Measurements from ENCODE around the gene NCOA1. TPM values are rescaled to one million over a fixed set of nuclear protein-coding genes. Genes with fewer than 3 reads are reported as not detected.

The NCOA1 gene
- polyA plus RNA-seq, 4 donors: 13.8 to 48.5 (median 20.4) TPM

GRCh38 chr2:24783641-24784040 lies 292.6 kb downstream of the NCOA1 start:
- Histone ChIP-seq H3K36me3 (ENCODE audit: control insufficient read depth in 3 of 3, insufficient read depth in 2 of 3, low read depth in 1 of 3, low read length in 3 of 3) (no peaks in the 10 kb centered on the region), H3K4me1 (ENCODE audit: control insufficient read depth in 3 of 3, insufficient read depth in 2 of 3, low read depth in 1 of 3, low read length in 2 of 3) (peaks cover 0 to 7% (median 0%) of the 10 kb centered on the region in 3 donors), H3K27ac (ENCODE audit: low read depth in 1 of 3, low read length in 2 of 3) (no peak overlapping the region), H3K9me3 (ENCODE audit: control insufficient read depth in 2 of 2, insufficient read depth in 1 of 2, low read depth in 1 of 2, low read length in 1 of 2) (no peaks in the 10 kb centered on the region), H3K4me3 (ENCODE audit: low read depth in 1 of 3, low read length in 3 of 3) (no peak overlapping the region), H3K27me3 (ENCODE audit: control insufficient read depth in 3 of 3, insufficient read depth in 3 of 3, low read length in 3 of 3) (no peaks in the 10 kb centered on the region)
- no peak for FAIRE-seq
- DNase-seq: no peak
- WGBS, 3 donors: 94 to 96% (median 94%) methylated on average over 3 of the region's 3 CpGs

DNA sequence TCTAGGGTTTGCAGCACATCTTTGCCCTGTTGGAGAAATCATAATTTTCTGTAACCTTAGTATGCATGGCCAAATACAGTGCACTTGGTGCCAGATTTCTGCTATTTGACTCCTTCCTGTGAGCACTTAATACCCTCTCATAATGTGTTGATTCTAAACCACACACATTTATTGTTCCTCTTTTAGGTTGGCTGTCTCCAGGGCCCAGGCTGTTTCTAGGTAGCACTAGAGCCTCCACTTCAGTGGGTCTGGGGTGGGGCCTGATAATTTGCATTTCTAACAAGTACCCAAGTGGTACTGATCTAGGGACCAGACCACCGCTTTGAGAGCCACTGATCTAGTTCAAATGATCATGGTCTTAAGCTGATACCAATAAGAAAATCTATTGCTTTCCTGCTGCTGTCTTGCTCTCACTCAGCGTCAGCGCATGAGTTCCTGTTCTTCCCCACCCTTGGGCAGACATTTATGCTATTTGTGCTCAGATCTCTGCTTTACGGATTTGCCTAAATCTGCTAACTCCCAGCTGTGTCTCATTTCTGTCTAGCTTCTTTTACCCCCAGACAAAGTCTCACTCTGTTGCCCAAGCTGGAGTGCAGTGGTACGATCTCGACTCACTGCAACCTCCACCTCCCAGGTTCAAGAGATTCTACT lies 294.7 kb downstream of the NCOA1 start:
- WGBS, 3 donors: 80 to 95% (median 90%) methylated on average over 6 of the region's 6 CpGs
- H3K36me3 ChIP-seq (ENCODE audit: control insufficient read depth in 3 of 3, insufficient read depth in 2 of 3, low read depth in 1 of 3, low read length in 3 of 3): peaks cover 0 to 12% (median 0%) of the 10 kb centered on the region in 3 donors
- no peak overlapping the region for H3K27ac ChIP-seq (ENCODE audit: low read depth in 1 of 3, low read length in 2 of 3)
- no peaks in the 10 kb centered on the region for H3K4me1 ChIP-seq (ENCODE audit: control insufficient read depth in 3 of 3, insufficient read depth in 2 of 3, low read depth in 1 of 3, low read length in 2 of 3)
- H3K9me3 ChIP-seq (ENCODE audit: control insufficient read depth in 2 of 2, insufficient read depth in 1 of 2, low read depth in 1 of 2, low read length in 1 of 2): no peaks in the 10 kb centered on the region
- no peak for DNase-seq
- FAIRE-seq: no peak
- no peak overlapping the region for H3K4me3 ChIP-seq (ENCODE audit: low read depth in 1 of 3, low read length in 3 of 3)
- no peaks in the 10 kb centered on the region for H3K27me3 ChIP-seq (ENCODE audit: control insufficient read depth in 3 of 3, insufficient read depth in 3 of 3, low read length in 3 of 3)

GRCh38 chr2:24787532-24787931 lies 296.5 kb downstream of the NCOA1 start:
- FAIRE-seq (no peak), DNase-seq (no peak)
- Histone ChIP-seq H3K27ac (ENCODE audit: low read depth in 1 of 3, low read length in 2 of 3) (no peak overlapping the region), H3K27me3 (ENCODE audit: control insufficient read depth in 3 of 3, insufficient read depth in 3 of 3, low read length in 3 of 3) (no peaks in the 10 kb centered on the region), H3K9me3 (ENCODE audit: control insufficient read depth in 2 of 2, insufficient read depth in 1 of 2, low read depth in 1 of 2, low read length in 1 of 2) (no peaks in the 10 kb centered on the region), H3K4me1 (ENCODE audit: control insufficient read depth in 3 of 3, insufficient read depth in 2 of 3, low read depth in 1 of 3, low read length in 2 of 3) (peaks cover 0 to 4% (median 0%) of the 10 kb centered on the region in 3 donors), H3K4me3 (ENCODE audit: low read depth in 1 of 3, low read length in 3 of 3) (no peak overlapping the region), H3K36me3 (ENCODE audit: control insufficient read depth in 3 of 3, insufficient read depth in 2 of 3, low read depth in 1 of 3, low read length in 3 of 3) (peaks cover 0 to 12% (median 0%) of the 10 kb centered on the region in 3 donors)
- 70 to 85% (median 73%) methylated on average over 2 of the region's 2 CpGs for WGBS, 3 donors

GRCh38 chr2:24788816-24789215 lies 297.8 kb downstream of the NCOA1 start:
- no peaks in the 10 kb centered on the region for H3K27me3 ChIP-seq (ENCODE audit: control insufficient read depth in 3 of 3, insufficient read depth in 3 of 3, low read length in 3 of 3)
- H3K36me3 ChIP-seq (ENCODE audit: control insufficient read depth in 3 of 3, insufficient read depth in 2 of 3, low read depth in 1 of 3, low read length in 3 of 3): peaks cover 0 to 12% (median 0%) of the 10 kb centered on the region in 3 donors
- no peak for FAIRE-seq
- H3K4me3 ChIP-seq (ENCODE audit: low read depth in 1 of 3, low read length in 3 of 3): no peak overlapping the region
- H3K9me3 ChIP-seq (ENCODE audit: control insufficient read depth in 2 of 2, insufficient read depth in 1 of 2, low read depth in 1 of 2, low read length in 1 of 2): no peaks in the 10 kb centered on the region
- no peak for DNase-seq
- peaks cover 0 to 4% (median 0%) of the 10 kb centered on the region in 3 donors for H3K4me1 ChIP-seq (ENCODE audit: control insufficient read depth in 3 of 3, insufficient read depth in 2 of 3, low read depth in 1 of 3, low read length in 2 of 3)
- H3K27ac ChIP-seq (ENCODE audit: low read depth in 1 of 3, low read length in 2 of 3): no peak overlapping the region
- 53 to 81% (median 77%) methylated on average over 3 of the region's 3 CpGs for WGBS, 3 donors

GRCh38 chr2:24791452-24791851 lies 300.4 kb downstream of the NCOA1 start:
- DNase-seq (no peak), FAIRE-seq (no peak)
- H3K27me3 ChIP-seq (ENCODE audit: control insufficient read depth in 3 of 3, insufficient read depth in 3 of 3, low read length in 3 of 3): no peaks in the 10 kb centered on the region
- peaks cover 0 to 9% (median 1%) of the 10 kb centered on the region in 3 donors for H3K4me1 ChIP-seq (ENCODE audit: control insufficient read depth in 3 of 3, insufficient read depth in 2 of 3, low read depth in 1 of 3, low read length in 2 of 3)
- no peak overlapping the region for H3K4me3 ChIP-seq (ENCODE audit: low read depth in 1 of 3, low read length in 3 of 3)
- no peaks in the 10 kb centered on the region for H3K9me3 ChIP-seq (ENCODE audit: control insufficient read depth in 2 of 2, insufficient read depth in 1 of 2, low read depth in 1 of 2, low read length in 1 of 2)
- WGBS, 3 donors: 93 to 95% (median 93%) methylated on average over 5 of the region's 5 CpGs
- peaks cover 0 to 13% (median 0%) of the 10 kb centered on the region in 3 donors for H3K36me3 ChIP-seq (ENCODE audit: control insufficient read depth in 3 of 3, insufficient read depth in 2 of 3, low read depth in 1 of 3, low read length in 3 of 3)
- no peak overlapping the region for H3K27ac ChIP-seq (ENCODE audit: low read depth in 1 of 3, low read length in 2 of 3)

DNA sequence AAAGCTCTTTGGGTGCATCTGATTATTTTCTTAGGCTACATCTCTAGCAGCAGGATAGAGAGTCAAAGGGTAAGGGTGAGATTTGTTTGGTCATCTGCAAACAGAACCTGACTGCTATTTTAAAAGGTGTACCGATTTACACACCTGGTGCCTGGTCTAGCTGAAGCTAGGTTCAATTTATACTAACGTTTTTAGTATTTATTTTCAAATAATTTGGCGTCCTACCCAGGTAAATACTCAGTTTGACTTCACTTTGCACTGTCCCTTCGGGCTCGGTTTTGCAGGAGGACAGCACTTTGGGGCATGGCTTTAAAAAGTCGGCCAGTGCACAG lies 301.5 kb downstream of the NCOA1 start:
- Histone ChIP-seq H3K4me1 (ENCODE audit: control insufficient read depth in 3 of 3, insufficient read depth in 2 of 3, low read depth in 1 of 3, low read length in 2 of 3) (peaks cover 0 to 9% (median 1%) of the 10 kb centered on the region in 3 donors), H3K27ac (ENCODE audit: low read depth in 1 of 3, low read length in 2 of 3) (peak overlapping the region; percentile 96 to 100 (median 96)), H3K4me3 (ENCODE audit: low read depth in 1 of 3, low read length in 3 of 3) (peak overlapping the region; percentile 57 to 81 (median 74)), H3K36me3 (ENCODE audit: control insufficient read depth in 3 of 3, insufficient read depth in 2 of 3, low read depth in 1 of 3, low read length in 3 of 3) (peaks cover 0 to 17% (median 0%) of the 10 kb centered on the region in 3 donors), H3K9me3 (ENCODE audit: control insufficient read depth in 2 of 2, insufficient read depth in 1 of 2, low read depth in 1 of 2, low read length in 1 of 2) (no peaks in the 10 kb centered on the region), H3K27me3 (ENCODE audit: control insufficient read depth in 3 of 3, insufficient read depth in 3 of 3, low read length in 3 of 3) (no peaks in the 10 kb centered on the region)
- DNase-seq (no peak), FAIRE-seq (no peak)
- 0 to 4% (median 3%) methylated on average over 6 of the region's 6 CpGs for WGBS, 3 donors

DNA sequence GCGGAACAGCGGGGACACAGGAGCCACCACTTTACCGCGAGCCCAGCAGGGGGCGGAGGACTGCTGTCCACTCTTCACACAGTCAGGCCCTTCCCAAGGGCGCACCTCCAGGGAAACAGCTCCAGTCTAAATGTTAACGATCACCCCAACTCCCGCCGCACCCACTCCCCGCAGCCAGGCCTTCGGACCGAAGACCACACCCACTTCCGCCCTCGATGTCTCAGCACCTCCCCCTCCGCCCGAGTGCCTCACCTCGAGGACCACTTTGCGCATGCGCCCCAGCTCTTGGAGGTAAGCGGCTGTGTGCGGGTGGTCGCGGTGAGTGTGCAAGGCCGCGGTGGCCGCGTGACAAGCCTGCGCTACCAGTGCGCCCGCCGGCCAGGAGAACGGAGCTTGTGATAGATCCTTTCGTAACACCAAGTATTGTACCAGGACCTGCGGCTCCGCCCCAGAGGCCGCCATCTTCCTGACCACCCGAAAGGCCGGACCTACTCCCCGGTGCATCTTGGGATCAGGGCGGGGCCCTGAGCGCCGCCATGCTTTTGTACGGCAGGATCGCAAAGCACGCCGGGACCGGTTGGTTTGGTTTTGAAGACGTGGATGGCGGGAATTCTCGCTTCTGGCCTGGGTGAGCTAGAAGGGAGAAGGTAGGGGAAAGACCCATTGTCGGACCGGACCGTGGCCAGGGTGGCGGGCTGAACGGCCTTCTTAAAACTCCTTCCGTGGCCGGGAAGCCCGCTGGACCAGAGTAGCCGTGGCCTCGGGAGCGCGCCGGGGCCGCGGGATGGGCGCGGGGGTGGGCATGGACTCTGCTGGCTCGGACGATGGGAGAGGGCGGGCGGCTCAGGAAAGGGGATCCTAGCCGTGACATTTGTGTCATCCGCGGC lies 302.1 kb downstream of the NCOA1 start, which contains the start of the genes CENPO and PTRHD1:
TSS of gene CENPO (plus strand) at position 552 of the 887 bp plus-strand sequence. CDS start 495 bp downstream, outside the sequence.
TSS of gene PTRHD1 (minus strand) at position 518 of the 887 bp plus-strand sequence. CDS start at position 504, 14 bp downstream.
- Histone ChIP-seq H3K27ac (ENCODE audit: low read depth in 1 of 3, low read length in 2 of 3) (peak within 1 kb of the TSS; percentile 96 to 100 (median 96)), H3K27me3 (ENCODE audit: control insufficient read depth in 3 of 3, insufficient read depth in 3 of 3, low read length in 3 of 3) (no peaks in the 10 kb centered on the region), H3K36me3 (ENCODE audit: control insufficient read depth in 3 of 3, insufficient read depth in 2 of 3, low read depth in 1 of 3, low read length in 3 of 3) (peaks cover 0 to 17% (median 0%) of the 10 kb centered on the region in 3 donors), H3K4me3 (ENCODE audit: low read depth in 1 of 3, low read length in 3 of 3) (peak within 1 kb of the TSS; percentile 57 to 81 (median 74)), H3K9me3 (ENCODE audit: control insufficient read depth in 2 of 2, insufficient read depth in 1 of 2, low read depth in 1 of 2, low read length in 1 of 2) (no peaks in the 10 kb centered on the region), H3K4me1 (ENCODE audit: control insufficient read depth in 3 of 3, insufficient read depth in 2 of 3, low read depth in 1 of 3, low read length in 2 of 3) (peaks cover 0 to 9% (median 1%) of the 10 kb centered on the region in 3 donors)
- FAIRE-seq (no peak), DNase-seq (peak; percentile 99)
- WGBS, 3 donors: 0 to 1% (median 0%) methylated on average over 65 to 74 of the region's 74 CpGs

DNA sequence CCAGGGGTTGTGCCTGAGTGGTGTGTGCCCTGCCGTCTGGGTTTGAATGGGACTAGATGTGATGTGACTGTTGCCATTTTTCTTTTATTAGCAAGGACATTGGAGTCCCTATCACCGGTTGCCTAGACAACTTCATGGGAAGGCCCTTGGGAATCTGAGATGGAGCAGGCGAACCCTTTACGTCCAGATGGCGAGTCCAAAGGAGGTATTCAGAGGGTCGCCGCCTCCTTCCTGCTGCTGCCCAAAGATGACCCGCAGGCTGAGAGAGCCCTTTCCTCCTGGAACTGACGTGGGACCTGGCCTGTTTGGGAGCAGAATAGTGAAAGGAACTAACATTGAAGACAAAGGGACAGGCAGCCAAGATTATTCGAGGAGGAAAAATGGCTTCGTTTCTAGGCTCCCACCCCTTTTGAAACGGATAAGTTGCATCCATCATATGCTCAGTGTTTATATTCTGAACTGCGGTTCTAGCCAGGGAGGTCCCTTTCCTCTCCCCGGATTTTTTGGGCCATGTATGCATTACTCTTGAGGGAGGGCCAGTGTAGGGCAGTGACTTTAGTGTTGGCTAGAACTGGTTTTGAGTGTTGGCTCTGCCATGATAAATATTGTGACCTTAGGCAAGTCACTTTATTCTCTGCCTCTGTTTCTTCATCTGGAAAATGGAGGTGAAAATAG lies 302.8 kb downstream of the NCOA1 start:
- DNase-seq (peak; percentile 12 to 52), FAIRE-seq (no peak)
- H3K36me3 ChIP-seq (ENCODE audit: control insufficient read depth in 3 of 3, insufficient read depth in 2 of 3, low read depth in 1 of 3, low read length in 3 of 3): peaks cover 0 to 17% (median 0%) of the 10 kb centered on the region in 3 donors
- peak overlapping the region in 1 of 3 donors; percentile 96 for H3K27ac ChIP-seq (ENCODE audit: low read depth in 1 of 3, low read length in 2 of 3)
- peaks cover 0 to 9% (median 1%) of the 10 kb centered on the region in 3 donors for H3K4me1 ChIP-seq (ENCODE audit: control insufficient read depth in 3 of 3, insufficient read depth in 2 of 3, low read depth in 1 of 3, low read length in 2 of 3)
- H3K9me3 ChIP-seq (ENCODE audit: control insufficient read depth in 2 of 2, insufficient read depth in 1 of 2, low read depth in 1 of 2, low read length in 1 of 2): no peaks in the 10 kb centered on the region
- WGBS, 3 donors: 3 to 4% (median 3%) methylated on average over 14 of the region's 14 CpGs
- H3K27me3 ChIP-seq (ENCODE audit: control insufficient read depth in 3 of 3, insufficient read depth in 3 of 3, low read length in 3 of 3): no peaks in the 10 kb centered on the region
- H3K4me3 ChIP-seq (ENCODE audit: low read depth in 1 of 3, low read length in 3 of 3): peak overlapping the region; percentile 45 to 81 (median 74)

Measured in small intestine (tissue), 7 donors.